GM19035 (cell line): ENCODE results near the gene RSAD2.
A peak's percentile ranks its signal among the peaks of the same experiment; 100 is the strongest.
"Not testable (repeated sequence)": the region's sequence is repeated elsewhere in the genome, so short reads cannot be mapped to it uniquely, and the experiment has no call there.

Source experiments
- ATAC-seq: cut with Tn5 transposase; IDR thresholded peaks from one replicate; pipeline ENCODE4 v1.9.1; 2021; ENCODE audit not compliant: unreplicated experiment

RSAD2 gene

GRCh38 chr2:6877402-6878304 lies at the start of gene RSAD2:
Gene RSAD2, plus strand, starts transcription at chr2:6877777. Its CDS starts 24 bp downstream, at chr2:6877801.
- peak; percentile 76 for ATAC-seq

- ATAC-seq = no peak
Measured at GRCh38 chr2:6828299-6828584, 49.3 kb upstream of the RSAD2 start.

- ATAC-seq = no peak
Measured at GRCh38 chr2:6831229-6831628, 46.3 kb upstream of the RSAD2 start.

- ATAC-seq = no peak
Measured at GRCh38 chr2:6832596-6833299, 44.8 kb upstream of the RSAD2 start.

- no peak for ATAC-seq
Measured at GRCh38 chr2:6833300-6833604, 44.3 kb upstream of the RSAD2 start.

GRCh38 chr2:6834163-6834562 lies 43.4 kb upstream of the RSAD2 start:
- ATAC-seq = no peak

GRCh38 chr2:6835467-6835866 lies 42.1 kb upstream of the RSAD2 start:
- ATAC-seq = no peak

GRCh38 chr2:6838673-6839319 lies 38.8 kb upstream of the RSAD2 start:
- no peak for ATAC-seq

GRCh38 chr2:6841537-6842287 lies 35.9 kb upstream of the RSAD2 start:
- no peak for ATAC-seq

- ATAC-seq = no peak
Measured at GRCh38 chr2:6845312-6845711, 32.3 kb upstream of the RSAD2 start.

GRCh38 chr2:6845903-6846302 lies 31.7 kb upstream of the RSAD2 start:
- ATAC-seq = no peak

GRCh38 chr2:6846540-6846939 lies 31.0 kb upstream of the RSAD2 start:
- ATAC-seq = no peak

GRCh38 chr2:6846967-6847681 lies 30.5 kb upstream of the RSAD2 start:
- no peak for ATAC-seq

GRCh38 chr2:6852195-6852594 lies 25.4 kb upstream of the RSAD2 start:
- ATAC-seq = no peak

GRCh38 chr2:6854416-6854815 lies 23.2 kb upstream of the RSAD2 start:
- no peak for ATAC-seq

GRCh38 chr2:6855860-6856547 lies 21.6 kb upstream of the RSAD2 start:
- ATAC-seq = no peak

- ATAC-seq = no peak
Measured at GRCh38 chr2:6856548-6856920, 21.0 kb upstream of the RSAD2 start.

- ATAC-seq = not testable (repeated sequence)
Measured at GRCh38 chr2:6858466-6859027, 19.0 kb upstream of the RSAD2 start.

- ATAC-seq = no peak
Measured at GRCh38 chr2:6860296-6860695, 17.3 kb upstream of the RSAD2 start.

- no peak for ATAC-seq
Measured at GRCh38 chr2:6863792-6864191, 13.8 kb upstream of the RSAD2 start.
